Esophagus muscularis mucosa (tissue), 4 donors: ENCODE measurements around the gene FMN2. TPM values are rescaled to one million over a fixed set of nuclear protein-coding genes. Genes with fewer than 3 reads are reported as not detected.
"Not testable (repeated sequence)": the region's sequence is repeated elsewhere in the genome, so short reads cannot be mapped to it uniquely, and the experiment has no call there.

Experiments
- DNase-seq: peaks from one replicate; pipeline ENCODE4 v3.0.0-alpha.2; 2017; ENCODE audit errors: extremely low spot score
- H3K27ac ChIP-seq, 4 donors: fragments of 200-600 bp; sonication (generic); replicated peaks in 1 of 4; 1 replicate in 3 of 4; 2 replicates in 1 of 4; pipeline ENCODE4 v1.5.1; 2016 to 2019; ENCODE audit warnings: mild to moderate bottlenecking in 1 of 4
- H3K27me3 ChIP-seq, 4 donors: fragments of 200-600 bp; sonication (generic); one replicate each; pipeline versions ENCODE4 v1.5.1 to v1.6.0; 2016 to 2019
- H3K36me3 ChIP-seq, 4 donors: fragments of 200-600 bp; sonication (generic); one replicate each; pipeline ENCODE4 v1.5.1; 2016 to 2019
- H3K4me1 ChIP-seq, 4 donors: fragments of 200-600 bp; sonication (generic); one replicate each; pipeline ENCODE4 v1.5.1; 2016 to 2019
- H3K4me3 ChIP-seq, 4 donors: fragments of 200-600 bp; sonication (generic); 1 replicate in 2 of 4; 2 replicates in 2 of 4; pipeline ENCODE4 v1.5.1; 2016 to 2019; ENCODE audit warnings: mild to moderate bottlenecking in 4 of 4, moderate library complexity in 1 of 4
- H3K9me3 ChIP-seq, 4 donors: fragments of 200-600 bp; sonication (generic); 1 replicate in 3 of 4; 2 replicates in 1 of 4; pipeline ENCODE4 v1.5.1; 2016 to 2019
- EP300 ChIP-seq: sonication (generic); formaldehyde crosslinking; IDR thresholded peaks from one replicate; pipeline ENCODE4 v1.6.1; 2017; ENCODE audit warnings: antibody characterized with exemption
- POLR2A ChIP-seq: fragments of 450-650 bp; IDR thresholded peaks from one replicate; pipeline ENCODE4 v1.6.1; 2017; ENCODE audit warnings: antibody characterized with exemption, moderate library complexity, mild to moderate bottlenecking, low read depth
- POLR2AphosphoS5 ChIP-seq, 2 donors: sonication (generic); formaldehyde crosslinking; IDR thresholded peaks; one replicate each; pipeline ENCODE4 v1.6.1; 2017; ENCODE audit warnings: antibody characterized with exemption in 2 of 2
- WGBS: methylation state at CpG from one replicate; pipeline ENCODE4 v1.1.5; 2018; 5-methylcytosine and 5-hydroxymethylcytosine counted together
- intact Hi-C: fragments of 100-400 bp; cut with DNase I; formaldehyde crosslinking; loops from one replicate; pipeline ENCODE4 v1.15.1; 2023
- total RNA-seq, 4 donors: library from RNA; depleted of rRNA; stranded (reverse); fragments of >200 nt; gene quantifications; one replicate each; pipeline versions ENCODE4 v1.1.0 to v1.2.1, GENCODE V29; 2016
- TF ChIP-seq, protein P1 (sequence below), 3 experiments: fragments of 200-600 bp in 2 of 3; fragments of 450-650 bp in 1 of 3; sonication (generic) in 2 of 3; IDR thresholded peaks; one replicate each; pipeline ENCODE4 v1.5.1; 2017 to 2019; ENCODE audit warnings: antibody characterized with exemption in 3 of 3, mild to moderate bottlenecking in 2 of 3, moderate library complexity in 1 of 3

FMN2 gene
- total RNA-seq, 4 donors from 2014 or later: 0.32 to 2.5 (median 1.4) TPM

DNA sequence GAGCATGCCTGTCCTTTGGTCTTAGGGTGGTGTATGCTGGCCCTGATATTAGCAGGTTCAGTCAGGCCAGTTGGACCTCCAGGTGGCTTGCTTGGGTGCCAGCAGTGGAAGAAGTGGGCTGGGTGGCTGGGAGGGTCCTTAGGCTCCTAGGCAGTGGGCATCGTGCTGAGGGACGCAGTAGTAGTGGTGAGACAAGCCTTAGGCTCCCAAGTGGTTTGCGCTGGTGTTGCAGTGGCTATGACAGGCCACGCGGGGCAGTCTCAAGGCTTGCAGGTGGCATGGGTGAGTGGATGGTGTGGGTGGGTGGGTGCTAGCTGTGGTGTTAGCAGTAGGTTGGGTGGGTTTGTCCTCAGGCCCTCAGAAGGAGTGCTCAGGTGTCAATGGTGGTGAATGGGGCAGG is 162.3 kb downstream of the FMN2 start:
- Histone ChIP-seq H3K4me1 (no peaks in the 10 kb centered on the region), H3K9me3 (peaks cover 0 to 6% (median 0%) of the 10 kb centered on the region in 4 donors), H3K27ac (no peak overlapping the region), H3K27me3 (no peaks in the 10 kb centered on the region), H3K36me3 (no peaks in the 10 kb centered on the region), H3K4me3 (no peak overlapping the region)
- WGBS: 98% methylated on average over 5 of the region's 5 CpGs
- DNase-seq: no peak
- intact Hi-C loops: no loop called here
- TF ChIP-seq POLR2A: no peak
- TF ChIP-seq, protein P1, sequence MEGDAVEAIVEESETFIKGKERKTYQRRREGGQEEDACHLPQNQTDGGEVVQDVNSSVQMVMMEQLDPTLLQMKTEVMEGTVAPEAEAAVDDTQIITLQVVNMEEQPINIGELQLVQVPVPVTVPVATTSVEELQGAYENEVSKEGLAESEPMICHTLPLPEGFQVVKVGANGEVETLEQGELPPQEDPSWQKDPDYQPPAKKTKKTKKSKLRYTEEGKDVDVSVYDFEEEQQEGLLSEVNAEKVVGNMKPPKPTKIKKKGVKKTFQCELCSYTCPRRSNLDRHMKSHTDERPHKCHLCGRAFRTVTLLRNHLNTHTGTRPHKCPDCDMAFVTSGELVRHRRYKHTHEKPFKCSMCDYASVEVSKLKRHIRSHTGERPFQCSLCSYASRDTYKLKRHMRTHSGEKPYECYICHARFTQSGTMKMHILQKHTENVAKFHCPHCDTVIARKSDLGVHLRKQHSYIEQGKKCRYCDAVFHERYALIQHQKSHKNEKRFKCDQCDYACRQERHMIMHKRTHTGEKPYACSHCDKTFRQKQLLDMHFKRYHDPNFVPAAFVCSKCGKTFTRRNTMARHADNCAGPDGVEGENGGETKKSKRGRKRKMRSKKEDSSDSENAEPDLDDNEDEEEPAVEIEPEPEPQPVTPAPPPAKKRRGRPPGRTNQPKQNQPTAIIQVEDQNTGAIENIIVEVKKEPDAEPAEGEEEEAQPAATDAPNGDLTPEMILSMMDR (IDR thresholded peaks at IDR 0.05): no peak

DNA sequence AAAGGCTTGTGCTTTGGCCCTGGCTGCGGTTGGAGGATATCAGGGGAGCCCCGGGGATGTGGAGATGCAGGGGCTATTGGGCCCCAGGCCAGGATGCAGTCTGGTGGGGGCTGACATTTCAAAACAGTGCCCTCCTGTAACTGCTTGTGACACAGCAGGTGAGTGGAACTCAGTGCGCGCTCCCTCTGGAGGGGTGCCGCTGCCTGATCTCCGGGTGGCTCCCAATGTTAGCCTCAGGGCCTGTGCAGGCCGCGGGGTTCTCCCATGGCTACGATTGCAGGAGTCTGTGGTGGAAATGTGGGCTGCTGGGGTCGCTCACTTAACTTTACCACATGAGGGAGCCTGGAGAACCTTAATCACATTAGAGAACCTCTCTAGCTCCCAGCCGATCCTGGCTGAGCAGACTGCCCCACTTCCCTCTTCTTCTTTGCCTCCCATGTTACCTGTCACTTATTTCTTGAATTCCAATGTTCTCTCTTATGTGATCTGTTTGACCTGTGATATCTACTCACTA is 163.2 kb downstream of the FMN2 start:
- intact Hi-C loops: no loop called here
- 89% methylated on average over 7 of the region's 11 CpGs for WGBS
- no peaks in the 10 kb centered on the region for H3K36me3 ChIP-seq
- no peaks in the 10 kb centered on the region for H3K4me1 ChIP-seq
- no peak for TF ChIP-seq POLR2AphosphoS5 (IDR thresholded peaks at IDR 0.05)
- H3K9me3 ChIP-seq: peaks cover 0 to 6% (median 0%) of the 10 kb centered on the region in 4 donors
- DNase-seq: no peak
- H3K27me3 ChIP-seq: no peaks in the 10 kb centered on the region
- no peak overlapping the region for H3K4me3 ChIP-seq
- H3K27ac ChIP-seq: no peak overlapping the region

DNA sequence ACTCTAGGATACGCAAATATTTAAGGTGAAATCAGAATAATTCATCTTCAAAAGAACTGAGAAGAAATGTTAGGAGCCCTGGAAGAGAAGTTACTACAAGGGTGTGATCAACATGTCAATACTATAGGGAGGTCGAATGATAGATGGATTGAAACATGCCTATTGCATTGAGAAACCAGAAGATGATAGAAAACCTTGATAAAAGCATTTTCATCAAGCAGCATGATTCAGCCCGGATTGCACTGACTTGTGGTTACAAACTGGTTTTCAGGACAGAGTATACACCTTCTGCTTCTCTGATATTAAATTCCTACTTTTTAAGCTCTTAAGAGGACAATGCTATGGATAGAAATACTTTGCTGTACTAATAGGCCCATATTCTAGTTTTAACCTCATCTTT is 164.2 kb downstream of the FMN2 start:
- TF ChIP-seq, protein P1 (IDR thresholded peaks at IDR 0.05): no peak
- TF ChIP-seq POLR2A (no peak), EP300 (no peak), POLR2AphosphoS5 (IDR thresholded peaks at IDR 0.05) (no peak)
- intact Hi-C loops: no loop called here
- Histone ChIP-seq H3K27me3 (no peaks in the 10 kb centered on the region), H3K9me3 (peaks cover 0 to 6% (median 0%) of the 10 kb centered on the region in 4 donors), H3K4me1 (no peaks in the 10 kb centered on the region), H3K36me3 (no peaks in the 10 kb centered on the region), H3K4me3 (no peak overlapping the region), H3K27ac (no peak overlapping the region)
- 99% methylated on average over 3 of the region's 3 CpGs for WGBS
- no peak for DNase-seq

DNA sequence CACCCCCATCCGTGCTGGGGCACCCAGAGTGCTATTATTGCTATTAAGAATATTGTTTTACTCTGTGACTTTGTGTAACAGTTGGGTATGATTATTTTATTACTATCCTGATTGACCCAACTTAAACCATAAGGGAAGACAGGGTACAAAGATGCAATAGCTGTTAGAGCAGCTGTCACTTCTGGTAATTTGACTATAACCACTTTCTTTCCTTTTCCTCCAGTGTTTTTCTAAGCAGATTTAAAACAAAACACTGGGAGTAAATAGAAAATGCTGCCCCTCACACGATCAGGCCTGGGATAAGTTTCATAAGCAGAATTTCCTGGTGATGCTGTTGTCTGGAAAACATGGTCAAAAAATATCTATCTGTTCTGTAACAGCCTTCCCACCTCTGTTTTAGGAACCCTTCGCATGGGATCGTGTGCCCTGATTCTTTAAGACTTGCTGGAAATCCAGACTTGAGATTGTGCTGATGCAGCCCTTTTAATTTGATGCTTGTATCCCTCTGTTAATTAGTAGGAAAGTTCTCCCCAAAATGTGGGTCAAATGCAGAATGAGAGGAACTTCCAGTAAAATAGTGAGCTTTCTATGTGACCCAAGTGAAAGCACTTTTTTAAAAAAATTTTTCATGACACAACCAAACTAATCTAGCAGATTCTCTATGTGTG is 165.3 kb downstream of the FMN2 start:
- no peak for DNase-seq
- no peaks in the 10 kb centered on the region for H3K4me1 ChIP-seq
- H3K4me3 ChIP-seq: no peak overlapping the region
- 95% methylated on average over 4 of the region's 4 CpGs for WGBS
- H3K36me3 ChIP-seq: no peaks in the 10 kb centered on the region
- intact Hi-C loops: no loop called here
- TF ChIP-seq EP300: no peak
- TF ChIP-seq, protein P1 (IDR thresholded peaks at IDR 0.05): no peak
- no peak for TF ChIP-seq POLR2A
- TF ChIP-seq POLR2AphosphoS5 (IDR thresholded peaks at IDR 0.05): no peak
- no peaks in the 10 kb centered on the region for H3K27me3 ChIP-seq
- H3K27ac ChIP-seq: no peak overlapping the region
- H3K9me3 ChIP-seq: peaks cover 0 to 6% (median 0%) of the 10 kb centered on the region in 4 donors

DNA sequence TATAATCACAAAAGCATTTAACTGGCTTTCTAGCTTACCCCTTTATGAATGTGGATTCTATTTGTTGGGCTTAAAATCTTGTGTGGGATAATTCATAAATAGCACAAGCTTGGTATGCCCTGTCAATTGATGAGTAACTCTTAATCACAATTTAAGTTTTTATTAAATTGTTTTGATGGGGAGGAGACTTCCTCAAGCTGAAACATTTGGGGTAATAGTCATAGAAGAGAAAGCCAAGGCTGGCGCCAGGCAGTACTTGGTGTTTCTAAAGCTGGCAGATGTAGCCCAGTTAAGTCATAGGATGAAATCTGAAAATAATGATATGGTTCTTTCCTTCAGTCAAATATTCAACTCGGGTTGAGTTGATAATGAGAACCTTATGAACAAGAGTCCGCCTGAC is 167.2 kb downstream of the FMN2 start:
- no peak overlapping the region for H3K27ac ChIP-seq
- H3K4me1 ChIP-seq: no peaks in the 10 kb centered on the region
- H3K9me3 ChIP-seq: peaks cover 0 to 4% (median 0%) of the 10 kb centered on the region in 4 donors
- WGBS: 88% methylated on average over 3 of the region's 3 CpGs
- H3K36me3 ChIP-seq: no peaks in the 10 kb centered on the region
- no peaks in the 10 kb centered on the region for H3K27me3 ChIP-seq
- TF ChIP-seq POLR2A (no peak), POLR2AphosphoS5 (IDR thresholded peaks at IDR 0.05) (no peak), EP300 (no peak)
- TF ChIP-seq, protein P1 (IDR thresholded peaks at IDR 0.05): no peak
- H3K4me3 ChIP-seq: no peak overlapping the region
- intact Hi-C loops: no loop called here
- no peak for DNase-seq

DNA sequence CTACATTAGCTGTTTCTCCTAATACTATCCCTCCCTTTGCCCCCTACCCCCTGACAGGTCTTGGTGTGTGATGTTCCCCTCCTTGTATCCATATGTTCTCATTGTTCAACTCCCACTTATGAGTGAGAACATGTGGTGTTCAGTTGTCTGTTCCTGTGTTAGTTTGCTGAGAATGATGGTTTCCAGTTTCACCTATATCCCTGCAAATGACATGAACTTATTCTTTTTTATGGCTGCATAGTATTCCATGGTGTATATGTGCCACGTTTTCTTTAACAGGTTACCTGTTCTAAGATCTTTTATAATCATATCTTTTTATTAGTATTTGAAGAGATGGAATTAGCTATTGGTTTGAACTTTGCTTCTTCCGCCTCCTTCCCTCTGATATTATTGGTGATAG is 172.8 kb downstream of the FMN2 start:
- DNase-seq, H3K27ac ChIP-seq, H3K4me3 ChIP-seq, H3K36me3 ChIP-seq, H3K27me3 ChIP-seq, H3K4me1 ChIP-seq, intact Hi-C loops: not testable (repeated sequence)
- 87% methylated on average over 2 of the region's 2 CpGs for WGBS
- H3K9me3 ChIP-seq: peaks cover 0 to 14% (median 5%) of the 10 kb centered on the region in 4 donors
